NK-92 (cell line): Measurements from ENCODE around the gene KRTAP20-1.

Experiments used
- DNase-seq: peaks from one replicate; lab custom pipeline; 2025; ENCODE audit not compliant: unreplicated experiment; lab: John Stamatoyannopoulos, UW

KRTAP20-1 gene

GRCh38 chr21:30642564-30642963 lies 26.3 kb downstream of the KRTAP20-1 start, which contains the start of gene KRTAP20-3:
Gene KRTAP20-3 (plus strand): TSS chr21:30642864.
- DNase-seq = no peak

DNA sequence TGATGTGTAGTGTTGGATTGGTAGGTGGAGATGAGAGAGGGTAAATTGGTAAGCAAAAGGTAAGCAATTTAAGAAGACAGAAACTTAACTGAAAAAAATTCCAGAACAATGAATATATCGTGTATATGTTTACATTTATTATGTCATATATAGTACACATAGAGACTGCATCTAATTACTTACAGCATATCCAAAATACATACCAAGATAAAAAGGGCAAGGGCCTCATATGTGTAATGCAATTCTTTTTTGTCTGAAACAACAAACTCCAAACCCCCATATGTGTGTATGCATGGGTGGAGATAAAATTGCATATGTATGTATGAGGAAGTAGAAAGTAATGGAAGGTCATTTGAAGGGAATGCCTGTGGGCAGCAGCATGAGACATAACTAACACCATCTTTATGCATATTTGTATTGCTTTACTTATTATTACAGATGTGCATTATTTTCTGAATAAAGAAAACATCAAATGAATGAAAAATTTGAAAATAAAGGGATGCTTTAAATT lies 30.7 kb downstream of the KRTAP20-1 start:
- no peak for DNase-seq

- no peak for DNase-seq
Measured at GRCh38 chr21:30652891-30653290, 36.7 kb downstream of the KRTAP20-1 start.
